Measurements from ENCODE around the gene PEX26. TPM values are rescaled to one million over a fixed set of nuclear protein-coding genes. Genes with fewer than 3 reads are reported as not detected.

PEX26 gene
- total and polyA plus RNA-seq, 2 donors (not counting 3 experiments of a cell fraction or from before 2014, with no cell fraction given), result 25.6 to 44.4 TPM

DNA sequence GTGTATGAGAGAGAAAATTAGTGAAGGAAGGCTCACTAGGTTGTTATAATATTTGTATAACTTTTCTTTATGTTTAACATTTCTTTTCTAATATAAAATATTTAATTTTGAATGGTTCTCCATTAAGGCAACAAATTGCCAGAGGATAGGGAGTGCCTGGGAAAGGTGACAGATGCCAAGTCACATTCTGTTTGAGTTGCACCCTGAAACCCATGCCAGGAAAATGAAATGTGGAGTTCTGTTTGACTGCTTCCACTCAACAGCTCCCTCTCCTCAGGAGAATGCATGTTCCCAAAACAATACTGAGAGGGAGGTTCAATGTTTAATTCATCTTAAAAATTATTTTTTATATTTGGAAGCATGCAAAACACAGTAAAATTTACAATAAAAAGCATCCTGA lies 66.3 kb downstream of the PEX26 start:
- no peaks in the 10 kb centered on the region for H3K79me2 ChIP-seq (ENCODE audit: control insufficient read depth, insufficient read depth, low read length)
- dilution Hi-C loops (cut with MboI; ENCODE audit: extremely low pct_ligation_motif_present, low sequenced_read_pairs) (no loop called here), intact Hi-C loops (cut with micrococcal nuclease) (no loop called here)
- H3K27ac ChIP-seq (ENCODE audit: insufficient read depth, low read depth, low read length), result no peak overlapping the region
- H3K27me3 ChIP-seq (ENCODE audit: control insufficient read depth in 2 of 2, insufficient read depth in 2 of 2, low read length in 2 of 2), result no peaks in the 10 kb centered on the region
- BruUV-seq (replicated peaks), result no TSS peak
- FAIRE-seq (no peak), DNase-seq (ENCODE audit: low read depth, low spot score) (no peak)
- H3K9ac ChIP-seq (replicated peaks; ENCODE audit: extremely low read depth, insufficient read depth, low read length), result no peak overlapping the region
- H2AFZ ChIP-seq (ENCODE audit: low read depth, low read length), result no peak overlapping the region
- TF ChIP-seq EZH2 (IDR thresholded peaks at IDR 0.05; ENCODE audit: borderline replicate concordance, low read depth, low read length, severe bottlenecking), result no peak
- ChIA-PET POLR2A (no interaction called here), CTCF (no interaction called here)
- H4K20me1 ChIP-seq (replicated peaks; ENCODE audit: control insufficient read depth, extremely low read depth, insufficient read depth, low read length), result no peaks in the 10 kb centered on the region
- no peaks in the 10 kb centered on the region for H3K36me3 ChIP-seq (ENCODE audit: control insufficient read depth in 2 of 2, extremely low read depth in 1 of 2, insufficient read depth in 2 of 2, low read length in 2 of 2)
- H3K4me2 ChIP-seq (ENCODE audit: insufficient read depth, low read length), result no peak overlapping the region
- H3K9me3 ChIP-seq (replicated peaks; ENCODE audit: control insufficient read depth, insufficient read depth, low read length), result no peaks in the 10 kb centered on the region
- peaks cover 14% of the 10 kb centered on the region for H3K4me1 ChIP-seq (ENCODE audit: control insufficient read depth, extremely low read depth, insufficient read depth, low read length)
- no peaks in the 10 kb centered on the region for H3K9me1 ChIP-seq (replicated peaks; ENCODE audit: control insufficient read depth, extremely low read depth, insufficient read depth, low read length)
- H3K4me3 ChIP-seq (replicated peaks in 1 of 3; ENCODE audit: insufficient read depth in 1 of 3, low read depth in 1 of 3, low read length in 3 of 3), result no peak overlapping the region

DNA sequence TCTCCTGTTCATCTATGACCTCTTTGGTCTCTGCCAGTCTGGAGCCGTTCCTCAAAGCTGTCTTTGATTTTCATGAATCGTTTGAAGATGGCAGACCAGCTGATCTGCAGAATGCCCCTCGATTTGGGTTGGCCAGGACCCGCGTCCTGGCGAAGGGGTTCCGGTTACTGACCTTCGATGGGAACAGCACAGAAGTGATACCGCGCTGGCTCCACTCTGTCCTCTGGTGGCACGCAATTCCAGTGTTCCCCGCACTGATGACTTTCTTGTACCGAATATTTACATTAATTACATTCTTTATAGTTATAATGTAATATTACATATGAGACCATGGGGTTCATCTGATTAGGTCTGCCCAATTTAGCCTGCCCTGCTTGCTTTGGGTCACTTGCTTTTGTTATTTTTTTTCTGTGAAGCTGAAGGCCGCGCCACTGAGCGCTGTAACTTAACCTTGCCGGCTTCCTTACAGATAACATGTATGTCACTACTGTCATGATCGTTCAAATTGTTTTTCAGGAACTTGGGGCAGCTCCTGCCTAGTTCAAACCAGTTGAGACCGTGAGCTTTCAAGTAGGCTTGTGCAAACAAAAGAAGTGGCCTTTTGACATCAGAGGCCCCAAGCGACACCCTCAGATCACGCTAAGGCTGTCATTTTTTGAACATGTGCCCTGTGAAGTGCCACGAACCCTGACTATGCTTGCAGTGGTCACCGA lies 68.0 kb downstream of the PEX26 start:
- DNase-seq (ENCODE audit: low read depth, low spot score) (no peak), FAIRE-seq (no peak)
- intact Hi-C loops (cut with micrococcal nuclease) (no loop called here), dilution Hi-C loops (cut with MboI; ENCODE audit: extremely low pct_ligation_motif_present, low sequenced_read_pairs) (no loop called here)
- Histone ChIP-seq H3K27me3 (ENCODE audit: control insufficient read depth in 2 of 2, insufficient read depth in 2 of 2, low read length in 2 of 2) (no peaks in the 10 kb centered on the region), H3K9me3 (replicated peaks; ENCODE audit: control insufficient read depth, insufficient read depth, low read length) (no peaks in the 10 kb centered on the region), H3K9ac (replicated peaks; ENCODE audit: extremely low read depth, insufficient read depth, low read length) (no peak overlapping the region), H3K4me2 (ENCODE audit: insufficient read depth, low read length) (no peak overlapping the region), H3K4me3 (replicated peaks in 1 of 3; ENCODE audit: insufficient read depth in 1 of 3, low read depth in 1 of 3, low read length in 3 of 3) (no peak overlapping the region), H3K36me3 (ENCODE audit: control insufficient read depth in 2 of 2, extremely low read depth in 1 of 2, insufficient read depth in 2 of 2, low read length in 2 of 2) (no peaks in the 10 kb centered on the region), H3K9me1 (replicated peaks; ENCODE audit: control insufficient read depth, extremely low read depth, insufficient read depth, low read length) (no peaks in the 10 kb centered on the region), H4K20me1 (replicated peaks; ENCODE audit: control insufficient read depth, extremely low read depth, insufficient read depth, low read length) (no peaks in the 10 kb centered on the region), H3K27ac (ENCODE audit: insufficient read depth, low read depth, low read length) (no peak overlapping the region), H2AFZ (ENCODE audit: low read depth, low read length) (no peak overlapping the region), H3K4me1 (ENCODE audit: control insufficient read depth, extremely low read depth, insufficient read depth, low read length) (peaks cover 5% of the 10 kb centered on the region), H3K79me2 (ENCODE audit: control insufficient read depth, insufficient read depth, low read length) (peaks cover 5% of the 10 kb centered on the region)
- BruUV-seq (replicated peaks), result no TSS peak
- POLR2A ChIA-PET, result no interaction called here
- CTCF ChIA-PET, result no interaction called here
- TF ChIP-seq JUN (IDR thresholded peaks at IDR 0.05; ENCODE audit: borderline replicate concordance, insufficient read depth, insufficient read length, low read depth) (no peak), GATA2 (IDR thresholded peaks at IDR 0.05; ENCODE audit: insufficient read depth, insufficient read length, low read depth, low read length) (no peak), MYC (IDR thresholded peaks at IDR 0.05; ENCODE audit: low read depth, low read length) (no peak), POLR2A (IDR thresholded peaks at IDR 0.05; ENCODE audit: low read depth, low read length) (no peak)
- TF ChIP-seq, protein P1, sequence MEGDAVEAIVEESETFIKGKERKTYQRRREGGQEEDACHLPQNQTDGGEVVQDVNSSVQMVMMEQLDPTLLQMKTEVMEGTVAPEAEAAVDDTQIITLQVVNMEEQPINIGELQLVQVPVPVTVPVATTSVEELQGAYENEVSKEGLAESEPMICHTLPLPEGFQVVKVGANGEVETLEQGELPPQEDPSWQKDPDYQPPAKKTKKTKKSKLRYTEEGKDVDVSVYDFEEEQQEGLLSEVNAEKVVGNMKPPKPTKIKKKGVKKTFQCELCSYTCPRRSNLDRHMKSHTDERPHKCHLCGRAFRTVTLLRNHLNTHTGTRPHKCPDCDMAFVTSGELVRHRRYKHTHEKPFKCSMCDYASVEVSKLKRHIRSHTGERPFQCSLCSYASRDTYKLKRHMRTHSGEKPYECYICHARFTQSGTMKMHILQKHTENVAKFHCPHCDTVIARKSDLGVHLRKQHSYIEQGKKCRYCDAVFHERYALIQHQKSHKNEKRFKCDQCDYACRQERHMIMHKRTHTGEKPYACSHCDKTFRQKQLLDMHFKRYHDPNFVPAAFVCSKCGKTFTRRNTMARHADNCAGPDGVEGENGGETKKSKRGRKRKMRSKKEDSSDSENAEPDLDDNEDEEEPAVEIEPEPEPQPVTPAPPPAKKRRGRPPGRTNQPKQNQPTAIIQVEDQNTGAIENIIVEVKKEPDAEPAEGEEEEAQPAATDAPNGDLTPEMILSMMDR (IDR thresholded peaks at IDR 0.05; ENCODE audit: extremely low read depth in 1 of 2, insufficient read depth in 1 of 2, low read depth in 1 of 2, low read length in 2 of 2), result no peak

Measured in endothelial cell of umbilical vein (primary cell).